Measurements from ENCODE around the gene ZNF236. TPM values are rescaled to one million over a fixed set of nuclear protein-coding genes. Genes with fewer than 3 reads are reported as not detected.

The ZNF236 gene
- 66.1 and 67.1 TPM in 2 replicates for total RNA-seq (2013; cell fraction: nucleolus; rRNA removed)
- 7.6 and 8.2 TPM in 2 replicates for total RNA-seq (2014; rRNA removed)
- 7.1 and 8.2 TPM in 2 replicates for total RNA-seq (2014; rRNA removed; fragmentation: Illumina TruSeq; extraction: Trizol)
- total RNA-seq (2021), result 14.4 and 15.0 TPM in 2 replicates
- polyA plus RNA-seq (2011; ENCODE audit: low read depth), result 2.4 TPM
- 4.6 and 6.0 TPM in 2 replicates for polyA plus RNA-seq (2011; rRNA removed)
- polyA plus RNA-seq (2011; cell fraction: cytosol; rRNA removed), result 4.5 and 5.1 TPM in 2 replicates
- 24.3 and 24.5 TPM in 2 replicates for polyA plus RNA-seq (2011; cell fraction: nucleus; rRNA removed)
- 3.1 and 4.3 TPM in 2 replicates for polyA plus RNA-seq (2012)
- polyA plus RNA-seq (2014; fragmentation: Illumina TruSeq; extraction: Trizol), result 5.3 and 5.4 TPM in 2 replicates
- 1 to 10 TPM; 1.0 to 1.3 TPM for polyA plus RNA-seq (2014; fragmentation: Nextera tagmentation; extraction: Ambion mirVana)
- polyA plus RNA-seq (2014; rRNA removed), result 6.1 and 6.5 TPM in 2 replicates
- polyA plus RNA-seq (2016; fragmentation: Nextera tagmentation; extraction: Ambion mirVana), result 1 to 10 TPM; 5.7 to 5.8 TPM
- polyA minus RNA-seq (2011; rRNA and poly(A)+ RNA removed), result 31.3 and 34.7 TPM in 2 replicates
- polyA minus RNA-seq (2011; cell fraction: cytosol; rRNA and poly(A)+ RNA removed), result 8.6 and 13.2 TPM in 2 replicates
- polyA minus RNA-seq (2011; cell fraction: nucleus; rRNA and poly(A)+ RNA removed), result 48.0 and 85.9 TPM in 2 replicates
- Bru-seq, nascent RNA, result percentile 65 among the genes with signal in this experiment
- percentile 68 among the genes with signal in this experiment for BruChase-seq, experiment 1, labeled RNA remaining after a 6-hour chase
- BruChase-seq, experiment 2, labeled RNA remaining after a 2-hour chase, result percentile 67 among the genes with signal in this experiment
- long read RNA-seq, experiment 1, partial matches to known transcripts, result 0 of 1 reads
- long read RNA-seq, experiment 1, other reads (novel, unspliced or antisense), result 1 of 1 reads
- long read RNA-seq, experiment 2, partial matches to known transcripts, result 14 of 19 reads
- long read RNA-seq, experiment 2, other reads (novel, unspliced or antisense), result 5 of 19 reads

- FAIRE-seq, result no peak
- ChIA-PET CTCF (interaction anchor here (1.3 to 3.4 kb wide), 2 partner anchors 17 to 20 kb away, joined by 4 to 33 read pairs; no protein-coding TSS in a partner anchor), SMC1A (ENCODE audit: uncharacterized antibody, unreplicated experiment) (interaction anchor here (1.9 kb wide), 1 partner anchor 19 kb away, joined by 12 read pairs; no protein-coding TSS in a partner anchor)
- no peak; the same call in 1 of the 2 replicates for TF ChIP-seq HCFC1 (IDR thresholded peaks at IDR 0.05; ENCODE audit: low read length)
- peak; percentile 72; the same call in 1 of the 2 replicates for TF ChIP-seq TARDBP (IDR thresholded peaks at IDR 0.05; ENCODE audit: borderline replicate concordance)
- no peak for TF ChIP-seq IKZF2 (IDR thresholded peaks at IDR 0.05)
- TF ChIP-seq CTCF (IDR thresholded peaks at IDR 0.05 in 2 of 3, conservative IDR thresholded peaks at IDR 0.05 in 1 of 3; ENCODE audit: control insufficient read depth in 2 of 3, extremely low read depth in 1 of 3, insufficient read depth in 1 of 3, low read depth in 3 of 3, low read length in 3 of 3), result no peak
- no peak for TF ChIP-seq ZNF217 (IDR thresholded peaks at IDR 0.05)
- TF ChIP-seq E2F8 (IDR thresholded peaks at IDR 0.05; ENCODE audit: low read depth, partially characterized antibody), result no peak
- peak; percentile 84 for TF ChIP-seq NR2F1 (conservative IDR thresholded peaks at IDR 0.05)
- no peak for TF ChIP-seq USF2 (IDR thresholded peaks at IDR 0.05; ENCODE audit: borderline replicate concordance, low read depth, low read length)
- TF ChIP-seq CBX5 (IDR thresholded peaks at IDR 0.05; ENCODE audit: low read depth), result peak; percentile 72; the same call in 1 of the 2 replicates
These were observed at the start of gene ZNF236 for GRCh38 chr18:76822506-76823160. Gene ZNF236 (plus strand): TSS chr18:76822557. CDS start chr18:76822608, 51 bp downstream.

More at GRCh38 chr18:76822506-76823160, at the start of gene ZNF236:
- POLR2A ChIA-PET, result interaction anchor here (0.6 kb wide), 1 partner anchor 12 kb away, joined by 3 read pairs; no protein-coding TSS in a partner anchor
- 1% methylated on average over 29 of the region's 113 CpGs for WGBS (ENCODE audit: insufficient coverage, insufficient replicate concordance, low lambda C conversion rate, missing lambda C conversion rate)
- H4K20me1 ChIP-seq (ENCODE audit: control insufficient read depth, insufficient read depth), result no peaks in the 10 kb centered on the region
- H3K27me3 ChIP-seq (replicated peaks in 1 of 2; ENCODE audit: control insufficient read depth in 2 of 2, insufficient read depth in 2 of 2, low read length in 1 of 2), result no peaks in the 10 kb centered on the region
- H3K79me2 ChIP-seq (ENCODE audit: control insufficient read depth, insufficient read depth, low read length), result peaks cover 87% of the 10 kb centered on the region
- peak within 1 kb of the TSS; percentile 94 for H3K9ac ChIP-seq (ENCODE audit: control insufficient read depth, insufficient read depth, low read length)
- peak; percentile 47 for ATAC-seq
- H3K4me2 ChIP-seq (ENCODE audit: control insufficient read depth, insufficient read depth), result peak within 1 kb of the TSS; percentile 89
- peak within 1 kb of the TSS; percentile 100 for H3K4me3 ChIP-seq
- H3K9me3 ChIP-seq (replicated peaks; ENCODE audit: control insufficient read depth, insufficient read depth, low read length), result no peaks in the 10 kb centered on the region
- peak within 1 kb of the TSS; percentile 95 for H3K27ac ChIP-seq (ENCODE audit: control insufficient read depth, insufficient read depth)
- peaks cover 16% of the 10 kb centered on the region for H3K4me1 ChIP-seq (ENCODE audit: control insufficient read depth, insufficient read depth, low read length)
- in situ Hi-C loops (cut with MboI) (no loop called here), intact Hi-C loops (cut with micrococcal nuclease; ENCODE audit: unreplicated experiment) (loop anchor here (5.0 to 10.0 kb wide), 3 partner anchors 235 to 328 kb away; partner anchors contain the start of gene ZNF516)
- H3K36me3 ChIP-seq (ENCODE audit: control insufficient read depth in 2 of 2, insufficient read depth in 2 of 2, low read length in 1 of 2), result no peaks in the 10 kb centered on the region
- H2AFZ ChIP-seq (ENCODE audit: control insufficient read depth, low read depth, low read length), result peak within 1 kb of the TSS; percentile 71
- DNase-seq (ENCODE audit: low read depth, low spot score), result no peak
- BruUV-seq (replicated peaks), result no TSS peak
- RAD21 ChIA-PET (ENCODE audit: unreplicated experiment), result interaction anchor here (1.0 kb wide), 1 partner anchor 141 kb away, joined by 3 read pairs; no protein-coding TSS in a partner anchor
